ENCODE measurements around the gene SDHB. TPM values are rescaled to one million over a fixed set of nuclear protein-coding genes. Genes with fewer than 3 reads are reported as not detected.

The SDHB gene
- polyA plus RNA-seq, 1 donor (not counting 4 experiments of a cell fraction or from before 2014, with no cell fraction given), result 228 TPM

GRCh38 chr1:17067465-17068240 lies 13.8 kb upstream of the SDHB start:
- Histone ChIP-seq H3K4me3 (ENCODE audit: control insufficient read depth in 2 of 3, extremely low read depth in 1 of 3, insufficient read depth in 2 of 3, low read depth in 1 of 3, low read length in 3 of 3) (no peak overlapping the region), H3K9ac (ENCODE audit: control insufficient read depth, extremely low read depth, insufficient read depth, low read length) (no peak overlapping the region), H3K27ac (ENCODE audit: control insufficient read depth, insufficient read depth, low read length) (no peak overlapping the region), H2AFZ (ENCODE audit: control insufficient read depth, low read length) (no peak overlapping the region), H3K36me3 (ENCODE audit: control insufficient read depth in 2 of 2, extremely low read depth in 1 of 2, insufficient read depth in 2 of 2, low read length in 2 of 2) (no peaks in the 10 kb centered on the region), H4K20me1 (ENCODE audit: control insufficient read depth, extremely low read depth, insufficient read depth, low read length) (no peaks in the 10 kb centered on the region), H3K79me2 (ENCODE audit: control insufficient read depth, insufficient read depth, low read length) (no peaks in the 10 kb centered on the region), H3K27me3 (ENCODE audit: control insufficient read depth, extremely low read depth, insufficient read depth, low read length) (no peaks in the 10 kb centered on the region), H3K4me1 (ENCODE audit: control insufficient read depth, extremely low read depth, insufficient read depth, low read length) (peaks cover 9% of the 10 kb centered on the region), H3K4me2 (ENCODE audit: control insufficient read depth, extremely low read depth, insufficient read depth, low read depth, low read length) (no peak overlapping the region), H3K9me1 (ENCODE audit: control insufficient read depth, extremely low read depth, insufficient read depth, low read length) (no peaks in the 10 kb centered on the region), H3K9me3 (ENCODE audit: control insufficient read depth, low read depth, low read length) (peaks cover 2% of the 10 kb centered on the region)
- FAIRE-seq (no peak), DNase-seq (ENCODE audit: low read depth, low spot score) (no peak)
- no peak for TF ChIP-seq CTCF (optimal IDR thresholded peaks at IDR 0.05 in 1 of 3, IDR thresholded peaks at IDR 0.05 in 1 of 3, conservative IDR thresholded peaks at IDR 0.05 in 1 of 3; ENCODE audit: extremely low read depth in 1 of 3, insufficient read depth in 2 of 3, low read length in 3 of 3)
- TF ChIP-seq EZH2 (IDR thresholded peaks at IDR 0.05; ENCODE audit: low read length), result no peak
- dilution Hi-C loops (cut with MboI; ENCODE audit: extremely low pct_ligation_motif_present, low sequenced_read_pairs), result no loop called here

GRCh38 chr1:17067069-17067426 lies 13.2 kb upstream of the SDHB start:
- H3K9me3 ChIP-seq (ENCODE audit: control insufficient read depth, low read depth, low read length), result peaks cover 2% of the 10 kb centered on the region
- H4K20me1 ChIP-seq (ENCODE audit: control insufficient read depth, extremely low read depth, insufficient read depth, low read length), result no peaks in the 10 kb centered on the region
- no peaks in the 10 kb centered on the region for H3K36me3 ChIP-seq (ENCODE audit: control insufficient read depth in 2 of 2, extremely low read depth in 1 of 2, insufficient read depth in 2 of 2, low read length in 2 of 2)
- no peak overlapping the region for H3K4me3 ChIP-seq (ENCODE audit: control insufficient read depth in 2 of 3, extremely low read depth in 1 of 3, insufficient read depth in 2 of 3, low read depth in 1 of 3, low read length in 3 of 3)
- dilution Hi-C loops (cut with MboI; ENCODE audit: extremely low pct_ligation_motif_present, low sequenced_read_pairs), result no loop called here
- no peak for TF ChIP-seq EZH2 (IDR thresholded peaks at IDR 0.05; ENCODE audit: low read length)
- TF ChIP-seq CTCF (optimal IDR thresholded peaks at IDR 0.05 in 1 of 3, IDR thresholded peaks at IDR 0.05 in 1 of 3, conservative IDR thresholded peaks at IDR 0.05 in 1 of 3; ENCODE audit: extremely low read depth in 1 of 3, insufficient read depth in 2 of 3, low read length in 3 of 3), result no peak
- no peak overlapping the region for H3K9ac ChIP-seq (ENCODE audit: control insufficient read depth, extremely low read depth, insufficient read depth, low read length)
- FAIRE-seq, result no peak
- no peaks in the 10 kb centered on the region for H3K9me1 ChIP-seq (ENCODE audit: control insufficient read depth, extremely low read depth, insufficient read depth, low read length)
- no peaks in the 10 kb centered on the region for H3K27me3 ChIP-seq (ENCODE audit: control insufficient read depth, extremely low read depth, insufficient read depth, low read length)
- no peak overlapping the region for H3K27ac ChIP-seq (ENCODE audit: control insufficient read depth, insufficient read depth, low read length)
- no peaks in the 10 kb centered on the region for H3K79me2 ChIP-seq (ENCODE audit: control insufficient read depth, insufficient read depth, low read length)
- H3K4me2 ChIP-seq (ENCODE audit: control insufficient read depth, extremely low read depth, insufficient read depth, low read depth, low read length), result no peak overlapping the region
- H2AFZ ChIP-seq (ENCODE audit: control insufficient read depth, low read length), result no peak overlapping the region
- no peak for DNase-seq (ENCODE audit: low read depth, low spot score)
- peaks cover 9% of the 10 kb centered on the region for H3K4me1 ChIP-seq (ENCODE audit: control insufficient read depth, extremely low read depth, insufficient read depth, low read length)

Data from keratinocyte (primary cell).